Gastrocnemius medialis (tissue), 4 donors: Measurements from ENCODE around the gene ARSB. TPM values are rescaled to one million over a fixed set of nuclear protein-coding genes. Genes with fewer than 3 reads are reported as not detected.

Experiments
- ATAC-seq, 2 donors: fragments of 150-250 bp; one replicate each; pipeline ENCODE4 v1.9.1; 2016
- DNase-seq, 2 donors: peaks; one replicate each; pipeline ENCODE4 v3.0.0-alpha.2; 2019
- H3K27ac ChIP-seq, 4 donors: fragments of 200-600 bp; sonication (generic); 1 replicate in 1 of 4; 2 replicates in 3 of 4; pipeline ENCODE4 v1.5.1; 2016 to 2018; ENCODE audit warnings: mild to moderate bottlenecking in 2 of 4, moderate library complexity in 1 of 4
- H3K27me3 ChIP-seq, 3 donors: fragments of 200-600 bp; sonication (generic) in 2 of 3; 1 replicate in 1 of 3; 2 replicates in 2 of 3; pipeline versions ENCODE4 v1.5.1 to v1.6.0; 2016 to 2019; ENCODE audit warnings: mild to moderate bottlenecking in 1 of 3, moderate library complexity in 1 of 3
- H3K36me3 ChIP-seq, 2 donors: fragments of 200-600 bp; sonication (generic) in 1 of 2; one replicate each; pipeline ENCODE4 v1.5.1; 2017 to 2018
- H3K4me1 ChIP-seq, 2 donors: fragments of 200-600 bp; sonication (generic) in 1 of 2; one replicate each; pipeline ENCODE4 v1.5.1; 2016 to 2017; ENCODE audit warnings: mild to moderate bottlenecking in 2 of 2
- H3K4me3 ChIP-seq, 4 donors: fragments of 200-600 bp; sonication (generic) in 3 of 4; 1 replicate in 1 of 4; 2 replicates in 3 of 4; pipeline ENCODE4 v1.5.1; 2016 to 2019; ENCODE audit warnings: mild to moderate bottlenecking in 2 of 4
- H3K9me3 ChIP-seq, 3 donors: fragments of 200-600 bp; sonication (generic) in 2 of 3; 1 replicate in 1 of 3; 2 replicates in 2 of 3; pipeline ENCODE4 v1.5.1; 2016 to 2019
- POLR2A ChIP-seq, 2 donors: fragments of 450-650 bp; IDR thresholded peaks; one replicate each; pipeline ENCODE4 v1.6.1; 2017; ENCODE audit warnings: antibody characterized with exemption in 2 of 2, mild to moderate bottlenecking in 2 of 2, moderate library complexity in 2 of 2
- in situ Hi-C, 4 donors: fragments of 200-750 bp; cut with MboI; loops; one replicate each; pipeline versions ENCODE4 v1.15.0 to v1.8.0; 2017; ENCODE audit warnings: low sequenced_read_pairs in 4 of 4
- intact Hi-C: fragments of 100-400 bp; cut with DNase I; formaldehyde crosslinking; loops from one replicate; pipeline ENCODE4 v1.15.1; 2023; ENCODE audit warnings: low total_unique reads
- total RNA-seq, 4 donors: library from RNA; depleted of rRNA; stranded (reverse); fragments of >200 nt; gene quantifications; one replicate each; pipeline versions ENCODE4 v1.1.0 to v1.2.3, GENCODE V29; 2016
- TF ChIP-seq, protein P1 (sequence below), 5 experiments: fragments of 450-650 bp in 3 of 5; fragments of 200-600 bp in 2 of 5; sonication (generic) in 2 of 5; IDR thresholded peaks in 4 of 5; conservative IDR thresholded peaks in 1 of 5; 1 replicate in 4 of 5; 2 replicates in 1 of 5; pipeline ENCODE4 v1.5.1; 2016 to 2019; ENCODE audit warnings: antibody characterized with exemption in 5 of 5, mild to moderate bottlenecking in 3 of 5, moderate library complexity in 3 of 5

ARSB gene
- total RNA-seq, 4 donors from 2014 or later: 3.2 to 8.3 (median 5.1) TPM

DNA sequence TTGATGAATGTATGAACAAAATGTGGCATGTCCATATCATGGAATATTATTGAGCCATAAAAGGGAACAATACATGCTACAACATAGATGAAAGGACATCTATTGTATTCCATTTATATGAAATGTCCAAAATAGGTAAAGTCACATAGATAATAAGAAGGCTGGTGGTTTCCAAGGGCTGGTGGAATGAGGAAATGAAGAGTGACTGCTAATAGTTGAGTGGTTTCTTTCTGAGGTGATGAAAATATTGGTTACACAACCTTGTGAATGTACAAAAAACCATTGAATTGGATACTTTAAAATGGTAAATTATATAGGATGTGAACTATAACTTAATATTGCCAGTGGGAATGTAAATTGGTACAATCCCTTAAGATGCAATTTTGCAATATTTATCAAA lies 5.2 kb downstream of the ARSB start:
- TF ChIP-seq POLR2A (IDR thresholded peaks at IDR 0.05): no peak
- TF ChIP-seq, protein P1, sequence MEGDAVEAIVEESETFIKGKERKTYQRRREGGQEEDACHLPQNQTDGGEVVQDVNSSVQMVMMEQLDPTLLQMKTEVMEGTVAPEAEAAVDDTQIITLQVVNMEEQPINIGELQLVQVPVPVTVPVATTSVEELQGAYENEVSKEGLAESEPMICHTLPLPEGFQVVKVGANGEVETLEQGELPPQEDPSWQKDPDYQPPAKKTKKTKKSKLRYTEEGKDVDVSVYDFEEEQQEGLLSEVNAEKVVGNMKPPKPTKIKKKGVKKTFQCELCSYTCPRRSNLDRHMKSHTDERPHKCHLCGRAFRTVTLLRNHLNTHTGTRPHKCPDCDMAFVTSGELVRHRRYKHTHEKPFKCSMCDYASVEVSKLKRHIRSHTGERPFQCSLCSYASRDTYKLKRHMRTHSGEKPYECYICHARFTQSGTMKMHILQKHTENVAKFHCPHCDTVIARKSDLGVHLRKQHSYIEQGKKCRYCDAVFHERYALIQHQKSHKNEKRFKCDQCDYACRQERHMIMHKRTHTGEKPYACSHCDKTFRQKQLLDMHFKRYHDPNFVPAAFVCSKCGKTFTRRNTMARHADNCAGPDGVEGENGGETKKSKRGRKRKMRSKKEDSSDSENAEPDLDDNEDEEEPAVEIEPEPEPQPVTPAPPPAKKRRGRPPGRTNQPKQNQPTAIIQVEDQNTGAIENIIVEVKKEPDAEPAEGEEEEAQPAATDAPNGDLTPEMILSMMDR (IDR thresholded peaks at IDR 0.05 in 4 of 5, conservative IDR thresholded peaks at IDR 0.05 in 1 of 5): no peak
- no peak overlapping the region for H3K27ac ChIP-seq

DNA sequence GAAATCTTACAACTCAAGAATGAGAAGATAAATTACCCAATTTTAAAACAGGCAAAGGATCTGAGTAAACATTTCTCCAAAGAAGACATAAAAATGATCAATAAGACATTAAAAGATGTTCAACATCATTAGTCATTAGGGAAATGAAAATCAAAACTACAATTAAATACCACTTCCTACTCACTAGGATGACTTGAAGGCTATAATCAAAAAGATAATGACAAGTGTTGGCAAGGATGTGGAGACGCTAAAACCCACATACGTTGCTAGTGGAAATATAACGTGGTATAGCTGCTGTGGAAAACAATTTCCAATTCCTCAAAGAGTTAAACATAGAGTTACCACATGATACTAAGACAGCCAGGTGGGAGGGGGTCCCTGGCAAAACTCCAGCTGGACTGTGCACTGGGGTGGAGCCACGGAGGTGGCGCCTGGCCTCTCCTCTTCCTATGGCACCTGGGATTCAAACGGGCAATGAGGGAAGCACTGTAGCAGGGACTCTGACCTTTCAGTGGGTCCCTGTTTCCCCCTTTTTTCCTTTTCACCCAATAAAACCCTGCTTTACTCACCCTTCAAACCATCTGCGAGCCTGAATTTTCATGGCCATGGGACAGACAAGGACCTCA lies 5.9 kb downstream of the ARSB start:
- no peak overlapping the region for H3K4me3 ChIP-seq
- H3K9me3 ChIP-seq: no peaks in the 10 kb centered on the region
- in situ Hi-C loops: no loop called here
- TF ChIP-seq POLR2A (IDR thresholded peaks at IDR 0.05): no peak
- TF ChIP-seq, protein P1 (IDR thresholded peaks at IDR 0.05 in 4 of 5, conservative IDR thresholded peaks at IDR 0.05 in 1 of 5): no peak
- H3K36me3 ChIP-seq: no peaks in the 10 kb centered on the region
- peaks cover 3 to 10% of the 10 kb centered on the region in 2 donors for H3K4me1 ChIP-seq
- intact Hi-C loops: no loop called here
- H3K27me3 ChIP-seq: no peaks in the 10 kb centered on the region
- no peak overlapping the region for H3K27ac ChIP-seq
- DNase-seq: no peak
- no peak for ATAC-seq

More for the DNA sequence above, 5.2 kb downstream of the ARSB start:
- H3K27me3 ChIP-seq: no peaks in the 10 kb centered on the region
- peaks cover 0 to 7% of the 10 kb centered on the region in 2 donors for H3K4me1 ChIP-seq
- in situ Hi-C loops (no loop called here), intact Hi-C loops (loop anchor here (5.0 to 10.0 kb wide), 2 partner anchors 73 to 615 kb away; partner anchors contain the start of gene SCAMP1)
- H3K9me3 ChIP-seq: no peaks in the 10 kb centered on the region
- no peak overlapping the region for H3K4me3 ChIP-seq
- ATAC-seq (no peak), DNase-seq (no peak)
- no peaks in the 10 kb centered on the region for H3K36me3 ChIP-seq

DNA sequence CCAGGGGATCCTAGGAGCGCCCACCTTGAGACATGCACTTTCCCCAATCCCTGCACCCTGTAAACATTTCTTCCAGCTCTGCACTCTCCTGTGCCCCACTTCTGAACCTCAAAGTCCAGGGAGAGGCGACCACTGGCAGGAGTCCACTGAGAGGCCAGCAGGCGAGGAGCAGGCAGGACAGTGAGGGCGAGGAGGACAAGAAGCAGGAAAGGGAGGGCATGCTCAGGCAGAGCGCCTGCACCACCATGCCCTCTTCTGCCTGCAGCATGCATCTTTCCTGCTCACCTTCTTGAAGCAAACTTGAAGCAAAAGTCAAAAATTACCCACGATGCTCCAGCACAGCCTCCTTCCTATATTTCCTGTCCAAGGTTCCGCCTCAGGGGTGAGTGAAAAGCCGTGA lies 10.1 kb downstream of the ARSB start:
- Histone ChIP-seq H3K36me3 (no peaks in the 10 kb centered on the region), H3K4me3 (no peak overlapping the region), H3K27ac (no peak overlapping the region), H3K27me3 (no peaks in the 10 kb centered on the region), H3K9me3 (no peaks in the 10 kb centered on the region), H3K4me1 (peaks cover 16 to 17% of the 10 kb centered on the region in 2 donors)
- in situ Hi-C loops: no loop called here
- TF ChIP-seq POLR2A (IDR thresholded peaks at IDR 0.05): no peak
- TF ChIP-seq, protein P1 (IDR thresholded peaks at IDR 0.05 in 4 of 5, conservative IDR thresholded peaks at IDR 0.05 in 1 of 5): no peak
- ATAC-seq: no peak
- DNase-seq: no peak
- intact Hi-C loops: no loop called here

DNA sequence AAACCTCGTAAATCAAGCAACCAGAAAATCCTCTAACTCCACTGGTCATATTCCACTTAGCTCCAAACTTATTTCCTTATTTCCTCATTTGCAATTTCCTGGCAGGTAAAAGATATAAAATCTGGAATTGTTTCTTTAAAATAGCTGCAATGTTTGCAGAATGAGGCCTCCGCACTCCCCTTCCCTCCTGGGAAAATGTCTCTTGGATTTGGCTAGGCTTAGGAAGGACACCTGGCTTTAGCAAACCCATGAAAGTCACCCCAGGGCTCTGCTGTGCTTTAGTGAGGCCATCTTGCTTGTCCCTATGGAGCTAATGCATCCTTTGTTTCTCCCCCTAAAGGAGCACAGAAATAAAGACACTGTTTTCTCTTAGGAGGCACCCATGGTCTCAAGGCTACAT lies 10.5 kb downstream of the ARSB start:
- H3K4me3 ChIP-seq: no peak overlapping the region
- TF ChIP-seq POLR2A (IDR thresholded peaks at IDR 0.05): no peak
- TF ChIP-seq, protein P1 (IDR thresholded peaks at IDR 0.05 in 4 of 5, conservative IDR thresholded peaks at IDR 0.05 in 1 of 5): no peak
- DNase-seq (no peak), ATAC-seq (no peak)
- no peak overlapping the region for H3K27ac ChIP-seq
- no peaks in the 10 kb centered on the region for H3K27me3 ChIP-seq
- in situ Hi-C loops: loop anchor here in 3 of 4 donors (25.0 kb wide), 3 partner anchors 437 to 662 kb away; no protein-coding TSS in a partner anchor
- peaks cover 16 to 17% of the 10 kb centered on the region in 2 donors for H3K4me1 ChIP-seq
- no peaks in the 10 kb centered on the region for H3K9me3 ChIP-seq
- intact Hi-C loops: no loop called here
- H3K36me3 ChIP-seq: no peaks in the 10 kb centered on the region
